CD4-positive, alpha-beta T cell (primary cell): ENCODE results near the gene H1-8. TPM values are rescaled to one million over a fixed set of nuclear protein-coding genes. Genes with fewer than 3 reads are reported as not detected.

Experiments
- ATAC-seq: fragments of 200-7000 bp; cut with Tn5 transposase; one replicate; pipeline ENCODE4 v1.10.0; 2022; ENCODE audit warnings: mild to moderate bottlenecking; ENCODE audit not compliant: poor library complexity
- CTCF ChIA-PET: fragments of 350-600 bp; sonication (Branson Sonifier 250); formaldehyde crosslinking; loops from one replicate; lab custom pipeline; 2021; ENCODE audit warnings: antibody characterized with exemption, inconsistent platforms; lab: Charles Lee
- POLR2A ChIA-PET: fragments of 350-600 bp; sonication (Branson Sonifier 250); formaldehyde crosslinking; loops from one replicate; lab custom pipeline; 2021; ENCODE audit warnings: antibody characterized with exemption, inconsistent platforms; lab: Charles Lee
- DNase-seq, 14 experiments: peaks; one replicate each; pipeline ENCODE4 v3.0.0-alpha.2; 2013 to 2020; ENCODE audit warnings: mixed read lengths in 2 of 14
- H3K27ac ChIP-seq, 2 donors: one replicate each; pipeline versions ENCODE4 v1.5.1 to v1.7.0; 2013; ENCODE audit warnings: low read length in 2 of 2, low read depth in 1 of 2, mild to moderate bottlenecking in 1 of 2
- H3K27me3 ChIP-seq, 2 experiments: 1 replicate in 1 of 2; 2 replicates in 1 of 2; pipeline versions ENCODE4 v1.6.1 to v1.7.0; 2013; ENCODE audit warnings: low read length in 2 of 2, control low read depth in 1 of 2, mild to moderate bottlenecking in 1 of 2, moderate library complexity in 1 of 2; ENCODE audit not compliant: insufficient read depth in 2 of 2, control insufficient read depth in 1 of 2
- H3K36me3 ChIP-seq: one replicate; pipeline ENCODE4 v1.6.1; 2013; ENCODE audit warnings: low read length, control low read depth; ENCODE audit not compliant: insufficient read depth
- H3K4me1 ChIP-seq: one replicate; pipeline ENCODE4 v1.6.1; 2013; ENCODE audit warnings: low read length, control low read depth; ENCODE audit not compliant: insufficient read depth
- H3K4me3 ChIP-seq: one replicate; pipeline ENCODE4 v1.5.1; 2013; ENCODE audit warnings: mild to moderate bottlenecking, low read length, moderate library complexity
- H3K9me3 ChIP-seq, 2 experiments: 1 replicate in 1 of 2; 2 replicates in 1 of 2; pipeline versions ENCODE4 v1.6.1 to v1.7.0; 2013; ENCODE audit warnings: low read length in 2 of 2, mild to moderate bottlenecking in 2 of 2, control low read depth in 1 of 2, moderate library complexity in 1 of 2; ENCODE audit not compliant: control insufficient read depth in 1 of 2, insufficient read depth in 1 of 2
- H3K27ac Mint-ChIP-seq: one replicate; pipeline ENCODE4 v1.8.0; 2020; ENCODE audit warnings: mixed read lengths
- H3K27me3 Mint-ChIP-seq: one replicate; pipeline ENCODE4 v1.8.0; 2021; ENCODE audit warnings: mixed read lengths
- H3K36me3 Mint-ChIP-seq: one replicate; pipeline ENCODE4 v1.8.0; 2021; ENCODE audit warnings: low read depth, mixed read lengths
- H3K4me1 Mint-ChIP-seq: one replicate; pipeline ENCODE4 v1.8.0; 2021; ENCODE audit warnings: low read depth, mixed read lengths
- H3K4me3 Mint-ChIP-seq: one replicate; pipeline ENCODE4 v1.8.0; 2020; ENCODE audit warnings: mild to moderate bottlenecking, mixed read lengths
- H3K9me3 Mint-ChIP-seq: one replicate; pipeline ENCODE4 v1.8.0; 2020; ENCODE audit warnings: mixed read lengths
- CTCF ChIP-seq: fragments of 200-600 bp; IDR thresholded peaks from one replicate; pipeline ENCODE4 v1.8.0; 2022; ENCODE audit warnings: antibody characterized with exemption, mild to moderate bottlenecking
- intact Hi-C, 2 experiments: fragments of 100-400 bp; cut with DNase I in 1 of 2; cut with micrococcal nuclease in 1 of 2; formaldehyde crosslinking; loops; one replicate each; pipeline versions ENCODE4 v1.15.1 to v1.9.0; 2023 to 2025; cut with DNase I, micrococcal nuclease
- total RNA-seq, 174 experiments: library from RNA in 2 of 174; stranded (reverse) in 2 of 174; gene quantifications; one replicate each; pipeline ENCODE4 v1.2.3 and lab custom pipeline; 2021 to 2026

Gene H1-8
- total RNA-seq, 2 experiments from 2014 or later: not detected

GRCh38 chr3:129555616-129556357 is 12.8 kb downstream of the H1-8 start:
- POLR2A ChIA-PET: no interaction called here
- H3K27ac Mint-ChIP-seq: no peak overlapping the region
- H3K27me3 Mint-ChIP-seq: no peaks in the 10 kb centered on the region
- Histone ChIP-seq H3K36me3 (no peaks in the 10 kb centered on the region), H3K4me1 (peaks cover 24% of the 10 kb centered on the region), H3K4me3 (no peak overlapping the region), H3K27ac (no peak overlapping the region), H3K27me3 (no peaks in the 10 kb centered on the region), H3K9me3 (no peaks in the 10 kb centered on the region)
- intact Hi-C loops: no loop called here
- H3K4me3 Mint-ChIP-seq: no peak overlapping the region
- no peak for TF ChIP-seq CTCF
- no peaks in the 10 kb centered on the region for H3K9me3 Mint-ChIP-seq
- CTCF ChIA-PET: no interaction called here
- DNase-seq: no peak
- no peak for ATAC-seq
- peaks cover 16% of the 10 kb centered on the region for H3K4me1 Mint-ChIP-seq
- no peaks in the 10 kb centered on the region for H3K36me3 Mint-ChIP-seq

- H3K4me3 Mint-ChIP-seq: no peak overlapping the region
- H3K4me1 Mint-ChIP-seq: peaks cover 16% of the 10 kb centered on the region
- Histone ChIP-seq H3K27me3 (no peaks in the 10 kb centered on the region), H3K4me1 (peaks cover 24% of the 10 kb centered on the region), H3K36me3 (no peaks in the 10 kb centered on the region), H3K27ac (no peak overlapping the region), H3K4me3 (no peak overlapping the region), H3K9me3 (no peaks in the 10 kb centered on the region)
- ATAC-seq (no peak), DNase-seq (no peak)
- H3K36me3 Mint-ChIP-seq: no peaks in the 10 kb centered on the region
- intact Hi-C loops: no loop called here
- no peaks in the 10 kb centered on the region for H3K27me3 Mint-ChIP-seq
- H3K9me3 Mint-ChIP-seq: no peaks in the 10 kb centered on the region
- CTCF ChIA-PET: no interaction called here
- no peak for TF ChIP-seq CTCF
- no peak overlapping the region for H3K27ac Mint-ChIP-seq
- POLR2A ChIA-PET: no interaction called here
Observed at GRCh38 chr3:129556358-129556695, 13.4 kb downstream of the H1-8 start.

GRCh38 chr3:129556890-129557547 is 14.0 kb downstream of the H1-8 start:
- ChIA-PET CTCF (no interaction called here), POLR2A (no interaction called here)
- no peaks in the 10 kb centered on the region for H3K36me3 Mint-ChIP-seq
- H3K4me3 Mint-ChIP-seq: no peak overlapping the region
- peaks cover 16% of the 10 kb centered on the region for H3K4me1 Mint-ChIP-seq
- intact Hi-C loops: no loop called here
- H3K27me3 Mint-ChIP-seq: no peaks in the 10 kb centered on the region
- no peaks in the 10 kb centered on the region for H3K9me3 Mint-ChIP-seq
- H3K9me3 ChIP-seq: no peaks in the 10 kb centered on the region
- DNase-seq (no peak), ATAC-seq (no peak)
- H3K36me3 ChIP-seq: no peaks in the 10 kb centered on the region
- no peak overlapping the region for H3K27ac Mint-ChIP-seq
- no peaks in the 10 kb centered on the region for H3K27me3 ChIP-seq
- no peak overlapping the region for H3K27ac ChIP-seq
- H3K4me3 ChIP-seq: no peak overlapping the region
- peaks cover 24% of the 10 kb centered on the region for H3K4me1 ChIP-seq
- TF ChIP-seq CTCF: no peak
